Astrocyte (in vitro differentiated cells and primary cell): Measurements from ENCODE around the gene PRPF40B. TPM values are rescaled to one million over a fixed set of nuclear protein-coding genes. Genes with fewer than 3 reads are reported as not detected.

Experiments
- DNase-seq: peaks from one replicate; pipeline ENCODE4 v3.0.0-alpha.2; 2010; ENCODE audit warnings: low read depth
- FAIRE-seq: peaks from 2 replicates; lab custom pipeline; 2011; peaks lifted over from hg19 to GRCh38; lab: Jason Lieb, UNC
- H2AFZ ChIP-seq: 2 replicates; pipeline ENCODE4 v1.6.0; 2012; ENCODE audit warnings: low read depth, low read length, inconsistent platforms
- H3K27ac ChIP-seq: 2 replicates; pipeline ENCODE4 v1.5.1; 2011; ENCODE audit warnings: low read depth, low read length, inconsistent platforms
- H3K27me3 ChIP-seq: 2 replicates; pipeline ENCODE4 v1.6.0; 2011; ENCODE audit warnings: low read length, inconsistent platforms; ENCODE audit not compliant: insufficient read depth
- H3K36me3 ChIP-seq: 2 replicates; pipeline ENCODE4 v1.5.1; 2011; ENCODE audit warnings: low read length, inconsistent platforms; ENCODE audit not compliant: insufficient read depth
- H3K4me1 ChIP-seq: 2 replicates; pipeline ENCODE4 v1.5.1; 2011; ENCODE audit warnings: low read length, inconsistent platforms; ENCODE audit not compliant: insufficient read depth
- H3K4me2 ChIP-seq: 2 replicates; pipeline ENCODE4 v1.6.0; 2012; ENCODE audit warnings: low read length, inconsistent platforms
- H3K4me3 ChIP-seq: 2 replicates; pipeline ENCODE4 v1.5.1; 2011; ENCODE audit warnings: low read depth, mild to moderate bottlenecking, low read length, inconsistent platforms; ENCODE audit not compliant: insufficient read depth
- H3K79me2 ChIP-seq: 2 replicates; pipeline ENCODE4 v1.6.0; 2012; ENCODE audit warnings: mild to moderate bottlenecking, low read length, inconsistent platforms; ENCODE audit not compliant: insufficient read depth
- H3K9ac ChIP-seq: 2 replicates; pipeline ENCODE4 v1.6.0; 2012; ENCODE audit warnings: mild to moderate bottlenecking, low read length, inconsistent platforms
- H3K9me3 ChIP-seq: 2 replicates; pipeline ENCODE4 v1.5.1; 2012; ENCODE audit warnings: low read depth, mild to moderate bottlenecking, low read length, inconsistent platforms; ENCODE audit not compliant: insufficient read depth
- H4K20me1 ChIP-seq: 2 replicates; pipeline ENCODE4 v1.6.0; 2012; ENCODE audit warnings: low read length, inconsistent platforms; ENCODE audit not compliant: insufficient read depth
- H3K27ac Mint-ChIP-seq: one replicate; pipeline ENCODE4 v1.8.0; 2021; ENCODE audit warnings: mild to moderate bottlenecking, mixed read lengths; ENCODE audit not compliant: unreplicated experiment
- H3K27me3 Mint-ChIP-seq: one replicate; pipeline ENCODE4 v1.8.0; 2021; ENCODE audit warnings: low read depth, mixed read lengths; ENCODE audit not compliant: unreplicated experiment
- H3K36me3 Mint-ChIP-seq: one replicate; pipeline ENCODE4 v1.8.0; 2021; ENCODE audit warnings: low read depth, mixed read lengths; ENCODE audit not compliant: unreplicated experiment
- H3K4me1 Mint-ChIP-seq: one replicate; pipeline ENCODE4 v1.8.0; 2021; ENCODE audit warnings: low read depth, mixed read lengths; ENCODE audit not compliant: unreplicated experiment
- H3K4me3 Mint-ChIP-seq: one replicate; pipeline ENCODE4 v1.8.0; 2021; ENCODE audit warnings: mild to moderate bottlenecking, moderate library complexity, mixed read lengths; ENCODE audit not compliant: unreplicated experiment
- H3K9me3 Mint-ChIP-seq: one replicate; pipeline ENCODE4 v1.8.0; 2021; ENCODE audit warnings: mild to moderate bottlenecking, mixed read lengths; ENCODE audit not compliant: unreplicated experiment
- EZH2 ChIP-seq: IDR thresholded peaks from 2 replicates; pipeline ENCODE4 v1.6.1; 2012; ENCODE audit warnings: mild to moderate bottlenecking, low read length, inconsistent platforms; ENCODE audit not compliant: insufficient read depth
- total RNA-seq: library from RNA; stranded (reverse); gene quantifications from 2 replicates; pipeline ENCODE4 v1.2.1, GENCODE V29; 2021
- TF ChIP-seq, protein P1 (sequence below): IDR thresholded peaks from 2 replicates; pipeline ENCODE4 v1.5.1; 2011; ENCODE audit warnings: low read depth, mild to moderate bottlenecking, inconsistent platforms, low read length, moderate library complexity; ENCODE audit not compliant: insufficient read depth

Gene PRPF40B
- total RNA-seq, 1 donor from 2014 or later = 10.1 TPM

DNA sequence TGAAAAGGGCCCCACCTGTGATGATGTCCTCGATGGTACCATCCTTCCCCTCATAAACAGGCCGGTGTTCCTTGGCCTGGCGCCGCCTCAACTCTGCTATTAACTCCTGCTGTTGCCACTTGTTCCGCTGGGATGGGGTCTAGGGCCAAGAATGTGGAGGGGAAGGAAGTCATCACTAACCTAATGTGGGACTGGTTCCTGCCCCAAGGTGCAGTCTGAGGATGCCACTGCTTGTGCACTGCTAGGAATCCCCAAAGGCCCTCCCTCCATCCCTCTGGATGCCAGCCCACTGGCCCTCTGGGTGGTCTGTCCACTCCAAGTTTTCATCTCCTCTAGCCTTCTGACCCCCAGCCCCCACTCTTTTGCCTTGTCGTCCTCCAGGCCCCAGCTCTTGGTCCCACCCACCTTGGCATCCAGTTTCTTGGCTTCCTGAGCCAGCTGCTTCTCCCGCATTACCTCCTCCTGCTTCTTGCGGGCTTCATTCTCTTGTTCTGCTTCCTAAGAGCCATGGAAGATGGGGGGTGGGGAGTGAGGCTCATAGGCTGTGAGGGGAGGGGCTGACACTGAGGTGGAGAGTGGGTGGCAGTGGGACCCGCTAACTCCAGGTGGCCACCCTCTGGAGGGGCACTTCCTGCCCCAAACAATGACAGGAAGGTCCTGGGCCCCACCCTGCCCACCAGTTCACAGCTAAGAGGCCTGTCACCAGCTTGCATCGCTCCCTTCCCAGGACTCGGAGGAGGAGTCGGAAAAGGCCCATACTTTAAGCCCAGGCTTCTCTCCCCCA, 23.7 kb downstream of the PRPF40B start:
- Mint-ChIP-seq H3K4me3 (no peak overlapping the region), H3K9me3 (no peaks in the 10 kb centered on the region), H3K27me3 (no peaks in the 10 kb centered on the region), H3K36me3 (peaks cover 37% of the 10 kb centered on the region), H3K4me1 (peaks cover 18% of the 10 kb centered on the region), H3K27ac (no peak overlapping the region)
- Histone ChIP-seq H2AFZ (no peak overlapping the region), H3K4me3 (no peak overlapping the region), H4K20me1 (peaks cover 4% of the 10 kb centered on the region), H3K9me3 (no peaks in the 10 kb centered on the region), H3K79me2 (no peaks in the 10 kb centered on the region), H3K27me3 (no peaks in the 10 kb centered on the region), H3K4me2 (no peak overlapping the region), H3K36me3 (peaks cover 55% of the 10 kb centered on the region), H3K4me1 (no peaks in the 10 kb centered on the region), H3K27ac (no peak overlapping the region), H3K9ac (no peak overlapping the region)
- FAIRE-seq = no peak
- no peak for TF ChIP-seq EZH2
- TF ChIP-seq, protein P1, sequence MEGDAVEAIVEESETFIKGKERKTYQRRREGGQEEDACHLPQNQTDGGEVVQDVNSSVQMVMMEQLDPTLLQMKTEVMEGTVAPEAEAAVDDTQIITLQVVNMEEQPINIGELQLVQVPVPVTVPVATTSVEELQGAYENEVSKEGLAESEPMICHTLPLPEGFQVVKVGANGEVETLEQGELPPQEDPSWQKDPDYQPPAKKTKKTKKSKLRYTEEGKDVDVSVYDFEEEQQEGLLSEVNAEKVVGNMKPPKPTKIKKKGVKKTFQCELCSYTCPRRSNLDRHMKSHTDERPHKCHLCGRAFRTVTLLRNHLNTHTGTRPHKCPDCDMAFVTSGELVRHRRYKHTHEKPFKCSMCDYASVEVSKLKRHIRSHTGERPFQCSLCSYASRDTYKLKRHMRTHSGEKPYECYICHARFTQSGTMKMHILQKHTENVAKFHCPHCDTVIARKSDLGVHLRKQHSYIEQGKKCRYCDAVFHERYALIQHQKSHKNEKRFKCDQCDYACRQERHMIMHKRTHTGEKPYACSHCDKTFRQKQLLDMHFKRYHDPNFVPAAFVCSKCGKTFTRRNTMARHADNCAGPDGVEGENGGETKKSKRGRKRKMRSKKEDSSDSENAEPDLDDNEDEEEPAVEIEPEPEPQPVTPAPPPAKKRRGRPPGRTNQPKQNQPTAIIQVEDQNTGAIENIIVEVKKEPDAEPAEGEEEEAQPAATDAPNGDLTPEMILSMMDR = no peak
- DNase-seq = no peak

DNA sequence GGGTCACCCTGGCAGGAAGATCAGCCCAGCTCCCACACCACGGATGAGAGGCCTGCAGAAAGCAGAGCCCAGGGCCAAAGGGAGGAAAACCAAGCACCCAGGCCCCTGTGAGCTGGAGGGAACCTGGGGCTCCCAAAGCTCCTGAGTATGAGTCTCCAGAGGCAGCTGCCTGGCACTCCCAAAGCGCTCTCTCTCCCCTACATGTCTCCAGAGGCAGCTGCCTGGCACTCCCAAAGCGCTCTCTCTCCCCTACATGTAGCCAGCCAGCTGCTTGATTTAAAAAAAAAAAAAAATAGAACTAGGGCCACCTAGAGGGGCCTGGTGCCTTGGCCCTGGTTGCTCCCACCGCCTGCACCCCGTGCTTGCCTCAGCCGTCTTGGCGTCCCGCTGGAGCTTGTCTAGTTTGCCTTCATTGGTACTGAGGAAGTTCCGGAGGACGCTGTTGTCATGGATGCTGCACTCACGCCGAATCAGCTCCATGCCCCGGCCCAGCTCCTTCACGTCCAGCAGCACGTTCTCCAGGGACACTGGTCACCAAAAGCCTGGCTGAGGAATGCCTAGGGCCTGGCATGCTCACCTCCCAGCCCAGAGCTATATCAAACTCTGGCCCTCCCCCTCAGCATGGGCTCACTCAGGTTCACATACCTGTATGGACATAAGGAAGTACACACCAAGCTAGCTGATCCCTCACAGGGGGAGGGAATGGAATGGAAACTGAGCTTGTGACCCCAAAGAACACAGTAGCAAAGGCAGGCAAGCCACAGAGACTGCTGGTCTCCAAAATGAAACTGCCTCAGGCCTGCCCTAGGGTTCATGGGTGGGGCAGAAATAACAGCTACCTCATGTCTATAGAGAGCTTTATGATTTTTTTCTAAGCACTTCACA, 24.7 kb downstream of the PRPF40B start:
- FAIRE-seq (no peak), DNase-seq (no peak)
- H3K4me1 ChIP-seq = no peaks in the 10 kb centered on the region
- H3K9me3 ChIP-seq = no peaks in the 10 kb centered on the region
- peaks cover 18% of the 10 kb centered on the region for H3K4me1 Mint-ChIP-seq
- no peak overlapping the region for H3K9ac ChIP-seq
- TF ChIP-seq, protein P1 = no peak
- TF ChIP-seq EZH2 = no peak
- no peaks in the 10 kb centered on the region for H3K9me3 Mint-ChIP-seq
- no peak overlapping the region for H2AFZ ChIP-seq
- no peaks in the 10 kb centered on the region for H3K27me3 ChIP-seq
- H3K4me2 ChIP-seq = no peak overlapping the region
- no peak overlapping the region for H3K4me3 Mint-ChIP-seq
- no peak overlapping the region for H3K27ac ChIP-seq
- H3K4me3 ChIP-seq = no peak overlapping the region
- peaks cover 37% of the 10 kb centered on the region for H3K36me3 Mint-ChIP-seq
- H3K27me3 Mint-ChIP-seq = no peaks in the 10 kb centered on the region
- H4K20me1 ChIP-seq = peaks cover 4% of the 10 kb centered on the region
- peak overlapping the region; percentile 41 for H3K27ac Mint-ChIP-seq
- H3K79me2 ChIP-seq = no peaks in the 10 kb centered on the region
- peaks cover 59% of the 10 kb centered on the region for H3K36me3 ChIP-seq
